Subcutaneous preadipocyte (primary cell): ENCODE data around the gene SLC22A16. TPM values are rescaled to one million over a fixed set of nuclear protein-coding genes. Genes with fewer than 3 reads are reported as not detected.

Source experiments
- total RNA-seq: library from RNA; depleted of rRNA; stranded (reverse); fragments of >200 nt; gene quantifications from 2 replicates; pipeline ENCODE4 v1.2.3, GENCODE V29; 2012

SLC22A16 gene
- not detected in 2 replicates for total RNA-seq

DNA sequence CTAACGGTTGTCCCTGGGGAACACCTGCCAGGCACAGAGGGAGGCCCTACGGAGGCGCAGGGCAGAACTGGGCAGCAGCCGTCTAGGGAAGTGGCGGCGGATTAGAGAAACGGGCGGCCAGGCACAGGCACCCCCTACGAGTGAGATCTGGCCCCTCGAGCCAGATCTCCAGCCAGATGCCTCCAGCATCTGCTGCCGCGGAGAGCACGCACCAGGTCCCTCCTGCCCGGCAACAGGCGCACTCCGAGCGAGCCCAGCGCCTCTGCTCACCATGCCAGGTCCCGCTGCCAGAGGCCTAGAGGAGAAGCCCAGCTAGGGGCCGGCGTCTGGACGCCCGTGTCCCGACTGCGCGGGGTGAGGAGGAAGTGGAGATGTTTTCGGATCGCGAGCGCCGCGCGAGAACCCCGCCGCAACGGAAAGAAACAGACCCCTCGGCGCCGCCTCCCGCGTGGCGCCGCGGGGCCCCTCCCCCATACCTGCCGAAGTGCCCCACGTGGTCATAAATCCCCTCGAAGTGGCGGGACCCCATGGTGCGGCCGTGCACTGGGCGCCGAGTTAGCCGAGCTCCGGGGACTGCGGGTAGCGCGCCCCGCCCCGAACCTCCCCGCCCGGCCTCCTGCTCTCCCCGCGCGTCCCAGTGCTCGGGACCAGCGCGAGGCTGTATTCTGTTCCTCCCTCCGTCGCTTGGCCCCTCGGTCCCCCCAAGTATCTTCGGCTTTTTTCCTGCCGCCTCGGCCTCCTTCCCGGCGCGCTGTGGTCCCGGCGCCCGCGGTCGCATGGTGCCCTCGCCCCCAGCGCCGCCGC is at the start of gene SLC22A16:
Gene SLC22A16 (minus strand): TSS at position 568 of the 804 bp plus-strand sequence. CDS start 39 bp downstream, at position 529.

GRCh38 chr6:110415086-110415916 is 61.1 kb downstream of the SLC22A16 start, which contains the start of gene DDO:
TSS of gene DDO (minus strand) at chr6:110415575. CDS start at chr6:110413462, 2,113 bp downstream.

Other genes with a start within 250 kb of the SLC22A16 start
- gene METTL24, start 118.3 kb downstream of the SLC22A16 start, total RNA-seq: not detected in 2 replicates
- 0.39 and 1.5 TPM in 2 replicates for gene DDO, start 61.0 kb downstream of the SLC22A16 start, total RNA-seq